Upper lobe of left lung (tissue), 4 donors: ENCODE data around the gene MYZAP.

Experiments
- CTCF ChIP-seq, 6 experiments: fragments of 450-650 bp in 4 of 6; fragments of 200-600 bp in 2 of 6; sonication (generic) in 2 of 6; IDR thresholded peaks; one replicate each; pipeline ENCODE4 v1.5.1; 2016 to 2019; ENCODE audit warnings: antibody characterized with exemption in 6 of 6
- POLR2AphosphoS5 ChIP-seq, 2 donors: sonication (generic); formaldehyde crosslinking; IDR thresholded peaks; one replicate each; pipeline ENCODE4 v1.5.1; 2017; ENCODE audit warnings: antibody characterized with exemption in 2 of 2

- no peak for TF ChIP-seq CTCF (IDR thresholded peaks at IDR 0.05)
- no peak for TF ChIP-seq POLR2AphosphoS5 (IDR thresholded peaks at IDR 0.05)
These were observed 11.3 kb upstream of the MYZAP start for GRCh38 chr15:57580428-57580827.
